ENCODE results near the gene PRM1.
"Not testable (repeated sequence)": the region's sequence is repeated elsewhere in the genome, so short reads cannot be mapped to it uniquely, and the experiment has no call there.

PRM1 gene

GRCh38 chr16:11298143-11298900 is 17.2 kb upstream of the PRM1 start:
- DNase-seq (ENCODE audit: low read depth) = no peak

- DNase-seq (ENCODE audit: low read depth) = peak; percentile 35
Measured at GRCh38 chr16:11297492-11298142, 16.5 kb upstream of the PRM1 start.

- DNase-seq (ENCODE audit: low read depth) = no peak
Measured at GRCh38 chr16:11296706-11297491, 15.8 kb upstream of the PRM1 start.

GRCh38 chr16:11296351-11296705 is 15.2 kb upstream of the PRM1 start:
- no peak for DNase-seq (ENCODE audit: low read depth)

GRCh38 chr16:11295672-11296071 is 14.5 kb upstream of the PRM1 start:
- DNase-seq (ENCODE audit: low read depth) = no peak

GRCh38 chr16:11292076-11292748 is 11.1 kb upstream of the PRM1 start:
- no peak for DNase-seq (ENCODE audit: low read depth)

- DNase-seq (ENCODE audit: low read depth) = no peak
Measured at GRCh38 chr16:11291091-11291703, 10.1 kb upstream of the PRM1 start.

- DNase-seq (ENCODE audit: low read depth) = no peak
Measured at GRCh38 chr16:11290102-11290893, 9.2 kb upstream of the PRM1 start.

- not testable (repeated sequence) for DNase-seq (ENCODE audit: low read depth)
Measured at GRCh38 chr16:11289696-11290095, 8.6 kb upstream of the PRM1 start.

GRCh38 chr16:11289202-11289601 is 8.1 kb upstream of the PRM1 start:
- DNase-seq (ENCODE audit: low read depth) = no peak

- DNase-seq (ENCODE audit: low read depth) = no peak
Measured at GRCh38 chr16:11285842-11286241, 4.7 kb upstream of the PRM1 start.

- no peak for DNase-seq (ENCODE audit: low read depth)
Measured at GRCh38 chr16:11283820-11284248, 2.7 kb upstream of the PRM1 start.

GRCh38 chr16:11278681-11279628 is 2.2 kb downstream of the PRM1 start:
- DNase-seq (ENCODE audit: low read depth) = no peak

GRCh38 chr16:11277607-11278337 is 3.4 kb downstream of the PRM1 start:
- no peak for DNase-seq (ENCODE audit: low read depth)

- no peak for DNase-seq (ENCODE audit: low read depth)
Measured at GRCh38 chr16:11276896-11277593, 4.1 kb downstream of the PRM1 start.

- DNase-seq (ENCODE audit: low read depth) = no peak
Measured at GRCh38 chr16:11276143-11276895, 4.8 kb downstream of the PRM1 start, which contains the start of gene PRM2. TSS of gene PRM2 (minus strand) at chr16:11276480. CDS start at chr16:11276370, 110 bp downstream.

- DNase-seq (ENCODE audit: low read depth) = no peak
Measured at GRCh38 chr16:11274964-11275363, 6.2 kb downstream of the PRM1 start.

All from T-helper 22 cell (primary cell).